ENCODE measurements around the gene TMEM11.

Gene TMEM11

GRCh38 chr17:21157586-21158370, 56.2 kb downstream of the TMEM11 start:
- no peak for DNase-seq

GRCh38 chr17:21152731-21153130, 61.2 kb downstream of the TMEM11 start:
- DNase-seq = peak; percentile 70 to 72

GRCh38 chr17:21149621-21150020, 64.3 kb downstream of the TMEM11 start:
- peak; percentile 80 to 86 for DNase-seq

All from AML-193 (cell line).